H1 (cell line): ENCODE data around the gene UTRN. TPM values are rescaled to one million over a fixed set of nuclear protein-coding genes. Genes with fewer than 3 reads are reported as not detected.

Source experiments
- CTCF ChIA-PET: fragments of 300-600 bp; sonication (Branson Sonifier 250); formaldehyde crosslinking; loops from one replicate; lab custom pipeline; 2021; ENCODE audit not compliant: partially characterized antibody; lab: Charles Lee
- POLR2A ChIA-PET: fragments of 300-600 bp; sonication (Branson Sonifier 250); formaldehyde crosslinking; loops from one replicate; lab custom pipeline; 2021; ENCODE audit warnings: inconsistent platforms; ENCODE audit not compliant: partially characterized antibody; lab: Charles Lee
- DNase-seq, 2 experiments: peaks; one replicate each; pipeline versions ENCODE4 v3.0.0 to v3.0.0-alpha.2; 2010 to 2022; ENCODE audit warnings: low spot score in 2 of 2, low read depth in 1 of 2, mixed read lengths in 1 of 2
- FAIRE-seq: peaks from 2 replicates; lab custom pipeline; 2011; peaks lifted over from hg19 to GRCh38; lab: Jason Lieb, UNC
- H2AFZ ChIP-seq: 2 replicates; pipeline ENCODE4 v1.8.1; 2012; ENCODE audit warnings: low read length, inconsistent platforms
- H2AK5ac ChIP-seq: 2 replicates; pipeline ENCODE4 v1.6.1; 2013; ENCODE audit warnings: low read depth, low read length
- H2BK120ac ChIP-seq: replicated peaks from 2 replicates; pipeline ENCODE3; 2013; ENCODE audit warnings: low read depth, low read length, inconsistent platforms
- H2BK12ac ChIP-seq: 2 replicates; pipeline ENCODE4 v1.6.1; 2013; ENCODE audit warnings: low read depth, low read length
- H2BK15ac ChIP-seq: 2 replicates; pipeline ENCODE4 v1.6.1; 2013; ENCODE audit warnings: low read length
- H2BK20ac ChIP-seq: 2 replicates; pipeline ENCODE4 v1.6.1; 2013; ENCODE audit warnings: low read length
- H2BK5ac ChIP-seq: 2 replicates; pipeline ENCODE4 v1.6.1; 2013; ENCODE audit warnings: low read depth, low read length
- H3K14ac ChIP-seq: 2 replicates; pipeline ENCODE4 v1.6.1; 2013; ENCODE audit warnings: inconsistent platforms; ENCODE audit not compliant: insufficient read length
- H3K18ac ChIP-seq: 2 replicates; pipeline ENCODE4 v1.6.1; 2013; ENCODE audit warnings: low read length; ENCODE audit errors: extremely low read depth
- H3K23ac ChIP-seq: 2 replicates; pipeline ENCODE4 v1.6.1; 2013; ENCODE audit warnings: inconsistent platforms; ENCODE audit not compliant: insufficient read length
- H3K23me2 ChIP-seq: 2 replicates; pipeline ENCODE4 v1.6.1; 2013; ENCODE audit warnings: low read depth, low read length
- H3K27ac ChIP-seq: 2 replicates; pipeline ENCODE4 v1.6.1; 2011; ENCODE audit warnings: low read depth, low read length, inconsistent platforms
- H3K27me3 ChIP-seq, 4 experiments: replicated peaks in 1 of 4; 1 replicate in 1 of 4; 2 replicates in 3 of 4; pipeline versions ENCODE4 v1.6.1 to v1.8.1; 2011 to 2013; ENCODE audit warnings: low read length in 3 of 4, mild to moderate bottlenecking in 3 of 4, inconsistent platforms in 2 of 4, mixed read lengths in 2 of 4, moderate library complexity in 1 of 4; ENCODE audit not compliant: control insufficient read depth in 3 of 4, insufficient read depth in 3 of 4; ENCODE audit errors: extremely low read depth in 1 of 4
- H3K36me3 ChIP-seq, 4 experiments: 2 replicates each; pipeline versions ENCODE4 v1.6.1 to v1.8.1; 2011 to 2013; ENCODE audit warnings: mild to moderate bottlenecking in 4 of 4, low read length in 3 of 4, moderate library complexity in 2 of 4, control low read depth in 1 of 4, inconsistent platforms in 1 of 4; ENCODE audit not compliant: insufficient read depth in 4 of 4, control insufficient read depth in 2 of 4
- H3K4ac ChIP-seq: replicated peaks from 2 replicates; pipeline ENCODE3; 2013; ENCODE audit warnings: low read length, low read depth, mixed read lengths, inconsistent platforms; ENCODE audit not compliant: insufficient read length
- H3K4me1 ChIP-seq, 4 experiments: replicated peaks in 1 of 4; 1 replicate in 1 of 4; 2 replicates in 3 of 4; pipeline versions ENCODE4 v1.6.1 to v1.8.1; 2011 to 2013; ENCODE audit warnings: low read length in 3 of 4, inconsistent platforms in 2 of 4, mixed read lengths in 1 of 4; ENCODE audit not compliant: insufficient read depth in 4 of 4, control insufficient read depth in 3 of 4
- H3K4me2 ChIP-seq, 2 experiments: 2 replicates each; pipeline versions ENCODE4 v1.6.1 to v1.8.1; 2011 to 2013; ENCODE audit warnings: low read depth in 2 of 2, low read length in 2 of 2, control low read depth in 1 of 2, inconsistent platforms in 1 of 2, mild to moderate bottlenecking in 1 of 2; ENCODE audit not compliant: insufficient read depth in 1 of 2
- H3K4me3 ChIP-seq, 4 experiments: fragments of 200-600, 300-600 bp in 1 of 4; sonication (generic), shearing (Covaris generic), sonication (Bioruptor Twin) in 1 of 4; 2 replicates each; pipeline versions ENCODE4 v1.5.1 to v1.8.1; 2011 to 2016; ENCODE audit warnings: low read length in 4 of 4, low read depth in 3 of 4, control low read depth in 2 of 4, inconsistent platforms in 2 of 4, mild to moderate bottlenecking in 2 of 4, mixed read lengths in 1 of 4, moderate library complexity in 1 of 4; ENCODE audit not compliant: insufficient read depth in 2 of 4; ENCODE audit errors: extremely low read depth in 1 of 4
- H3K56ac ChIP-seq: replicated peaks from 2 replicates; pipeline ENCODE3; 2013; ENCODE audit warnings: low read depth, mild to moderate bottlenecking, mixed read lengths, low read length, inconsistent platforms; ENCODE audit not compliant: insufficient read length
- H3K79me1 ChIP-seq: 2 replicates; pipeline ENCODE4 v1.6.1; 2013; ENCODE audit warnings: low read depth, low read length, control low read depth
- H3K79me2 ChIP-seq, 2 experiments: 2 replicates each; pipeline versions ENCODE4 v1.6.1 to v1.8.1; 2012 to 2013; ENCODE audit warnings: low read length in 2 of 2, mild to moderate bottlenecking in 2 of 2, inconsistent platforms in 1 of 2; ENCODE audit not compliant: insufficient read depth in 2 of 2, control insufficient read depth in 1 of 2
- H3K9ac ChIP-seq, 4 experiments: replicated peaks in 1 of 4; 1 replicate in 1 of 4; 2 replicates in 3 of 4; pipeline versions ENCODE4 v1.6.1 to v1.8.1; 2011 to 2013; ENCODE audit warnings: low read depth in 3 of 4, low read length in 3 of 4, control low read depth in 2 of 4, mild to moderate bottlenecking in 2 of 4, moderate library complexity in 2 of 4, inconsistent platforms in 1 of 4; ENCODE audit errors: extremely low read depth in 1 of 4
- H3K9me3 ChIP-seq, 2 experiments: 2 replicates each; pipeline versions ENCODE4 v1.6.1 to v1.8.1; 2012 to 2013; ENCODE audit warnings: mild to moderate bottlenecking in 2 of 2, moderate library complexity in 2 of 2, control low read depth in 1 of 2, inconsistent platforms in 1 of 2, low read depth in 1 of 2, low read length in 1 of 2, mixed read lengths in 1 of 2; ENCODE audit not compliant: insufficient read depth in 2 of 2
- H4K20me1 ChIP-seq, 2 experiments: replicated peaks in 1 of 2; 2 replicates each; pipeline versions ENCODE3 to v1.8.1; 2011 to 2013; ENCODE audit warnings: inconsistent platforms in 2 of 2, low read length in 2 of 2, mild to moderate bottlenecking in 1 of 2; ENCODE audit not compliant: insufficient read depth in 2 of 2, control insufficient read depth in 1 of 2
- H4K5ac ChIP-seq: 2 replicates; pipeline ENCODE4 v1.6.1; 2013; ENCODE audit warnings: low read length, low read depth, mixed read lengths, inconsistent platforms; ENCODE audit not compliant: insufficient read length
- H4K8ac ChIP-seq: 2 replicates; pipeline ENCODE4 v1.8.0; 2013; ENCODE audit warnings: mild to moderate bottlenecking, moderate library complexity, low read length, inconsistent platforms; ENCODE audit not compliant: insufficient read depth; ENCODE audit errors: extremely low read depth
- H4K91ac ChIP-seq: replicated peaks from 2 replicates; pipeline ENCODE3; 2013; ENCODE audit warnings: low read length, mixed read lengths, inconsistent platforms; ENCODE audit not compliant: insufficient read length
- ATF2 ChIP-seq: IDR thresholded peaks from 2 replicates; pipeline ENCODE4 v1.6.1; 2012; ENCODE audit warnings: low read length, inconsistent platforms
- EZH2 ChIP-seq: fragments of 200-600 bp; sonication (generic); IDR thresholded peaks from 2 replicates; pipeline ENCODE4 v1.7.1; 2012; ENCODE audit warnings: low read depth, mild to moderate bottlenecking, moderate library complexity, low read length, inconsistent platforms; ENCODE audit not compliant: severe bottlenecking
- HDAC6 ChIP-seq: IDR thresholded peaks from one replicate; pipeline ENCODE4 v1.7.1; 2012; ENCODE audit warnings: low read depth, mild to moderate bottlenecking, inconsistent platforms, low read length, moderate library complexity
- KDM4A ChIP-seq: IDR thresholded peaks from one replicate; pipeline ENCODE4 v1.7.1; 2012; ENCODE audit warnings: low read depth, mild to moderate bottlenecking, moderate library complexity, low read length, inconsistent platforms; ENCODE audit not compliant: severe bottlenecking
- NANOG ChIP-seq: IDR thresholded peaks from 2 replicates; pipeline ENCODE4 v1.6.1; 2011; ENCODE audit warnings: low read length, low read depth, mild to moderate bottlenecking, inconsistent platforms; ENCODE audit not compliant: insufficient read depth, poor library complexity, severe bottlenecking
- PHF8 ChIP-seq: fragments of 200-600 bp; sonication (generic); conservative IDR thresholded peaks from 2 replicates; pipeline ENCODE4 v1.7.1; 2012; ENCODE audit warnings: low read depth, mild to moderate bottlenecking, inconsistent platforms, low read length, moderate library complexity
- POLR2A ChIP-seq, 2 experiments: IDR thresholded peaks; 1 replicate in 1 of 2; 2 replicates in 1 of 2; pipeline ENCODE4 v1.6.1; 2011; ENCODE audit warnings: low read depth in 2 of 2, low read length in 2 of 2, mild to moderate bottlenecking in 2 of 2; ENCODE audit errors: control extremely low read depth in 1 of 2
- POLR2AphosphoS5 ChIP-seq: IDR thresholded peaks from 2 replicates; pipeline ENCODE4 v1.6.1; 2011; ENCODE audit warnings: low read depth, low read length
- YY1 ChIP-seq: IDR thresholded peaks from 2 replicates; pipeline ENCODE4 v1.6.1; 2011; ENCODE audit warnings: low read depth, mild to moderate bottlenecking, low read length
- WGBS, 2 experiments: shearing (Covaris generic) in 1 of 2; methylation state at CpG; one replicate each; pipeline versions ENCODE4 v1.1.6 to v1.1.7; 2013 to 2015; ENCODE audit warnings: low lambda C conversion rate in 2 of 2, mixed read lengths in 2 of 2, inconsistent platforms in 1 of 2, low coverage in 1 of 2, missing lambda C conversion rate in 1 of 2; ENCODE audit not compliant: insufficient replicate concordance in 2 of 2, insufficient coverage in 1 of 2, insufficient read length in 1 of 2; ENCODE audit errors: extremely low coverage in 1 of 2, missing lambda C conversion rate in 1 of 2; 5-methylcytosine and 5-hydroxymethylcytosine counted together
- polyA plus RNA-seq, 7 experiments: library from polyadenylated mRNA; depleted of rRNA in 3 of 7; stranded (reverse) in 5 of 7; unstranded in 2 of 7; fragments of >200 nt in 5 of 7; fragments of 200-250 nt in 2 of 7; gene quantifications; 1 replicate in 5 of 7; 2 replicates in 1 of 7; 4 replicates in 1 of 7; pipeline versions ENCODE4 v1.2.1 to v1.2.3, GENCODE V29; 2011 to 2013; ENCODE audit warnings: missing spikeins in 2 of 7, mixed read lengths in 2 of 7
- total RNA-seq: library from RNA; stranded (reverse); fragmentation: NEBNext Ultra II Directional; extraction: Animal tissue kit (Norgen Biotek cat#: 25700); gene quantifications from 2 replicates; pipeline ENCODE4 v1.2.1, GENCODE V29; 2021

Gene UTRN
- total and polyA plus RNA-seq, 2 of the 8 experiments (the other 6 are each of a cell fraction or from before 2014, with no cell fraction given) = 25.0 to 112 TPM

- 93% methylated on average over 3 of the region's 3 CpGs; no CpG with 5 or more reads in 1 of the 2 experiments for WGBS, 2 experiments
- no peak overlapping the region for H2AFZ ChIP-seq
Observed at GRCh38 chr6:144248476-144249301, 36.4 kb upstream of the UTRN start.

More at GRCh38 chr6:144248476-144249301, 36.4 kb upstream of the UTRN start:
- H3K56ac ChIP-seq = no peak overlapping the region
- CTCF ChIA-PET = interaction anchor here (2.0 kb wide), 1 partner anchor 34 kb away, joined by 5 read pairs; no protein-coding TSS in a partner anchor
- no peak overlapping the region for H3K23ac ChIP-seq
- H3K79me2 ChIP-seq = no peaks in the 10 kb centered on the region
- H3K27ac ChIP-seq = no peak overlapping the region
- no peak overlapping the region for H3K4me3 ChIP-seq
- H2BK120ac ChIP-seq = no peak overlapping the region
- H2BK5ac ChIP-seq = no peak overlapping the region
- H2BK12ac ChIP-seq = no peak overlapping the region
- POLR2A ChIA-PET = interaction anchor here (0.6 to 0.7 kb wide), 2 partner anchors 16 to 30 kb away, joined by 3 to 4 read pairs; no protein-coding TSS in a partner anchor
- no peaks in the 10 kb centered on the region for H3K79me1 ChIP-seq
- H4K8ac ChIP-seq = no peak overlapping the region
- H2BK20ac ChIP-seq = no peak overlapping the region
- H3K4me1 ChIP-seq = no peaks in the 10 kb centered on the region
- H3K36me3 ChIP-seq = no peaks in the 10 kb centered on the region
- no peaks in the 10 kb centered on the region for H3K9me3 ChIP-seq
- no peaks in the 10 kb centered on the region; a peak in 1 of 7 replicates for H3K27me3 ChIP-seq
- H3K4me2 ChIP-seq = no peak overlapping the region
- DNase-seq (no peak), FAIRE-seq (no peak)
- no peaks in the 10 kb centered on the region for H3K23me2 ChIP-seq
- H2BK15ac ChIP-seq = no peak overlapping the region
- H4K20me1 ChIP-seq = no peaks in the 10 kb centered on the region
- no peak for TF ChIP-seq PHF8
- no peak for TF ChIP-seq YY1
- no peak for TF ChIP-seq ATF2
- no peak for TF ChIP-seq POLR2A (IDR thresholded peaks at IDR 0.05; ENCODE audit: control extremely low read depth in 1 of 2, low read depth in 2 of 2, low read length in 2 of 2)
- TF ChIP-seq POLR2AphosphoS5 = no peak
- TF ChIP-seq KDM4A = no peak
- no peak for TF ChIP-seq NANOG
- no peak for TF ChIP-seq EZH2
- no peak for TF ChIP-seq HDAC6
- no peak overlapping the region for H3K14ac ChIP-seq
- no peak overlapping the region for H3K4ac ChIP-seq
- no peak overlapping the region for H3K18ac ChIP-seq
- H2AK5ac ChIP-seq = no peak overlapping the region
- no peak overlapping the region for H4K5ac ChIP-seq
- no peak overlapping the region for H3K9ac ChIP-seq
- no peak overlapping the region for H4K91ac ChIP-seq
